ENCODE results near the gene SAT2.
"Not testable (repeated sequence)": the region's sequence is repeated elsewhere in the genome, so short reads cannot be mapped to it uniquely, and the experiment has no call there.

SAT2 gene

GRCh38 chr17:7634384-7634783 lies 6.8 kb upstream of the SAT2 start:
- no peak for DNase-seq (ENCODE audit: low read depth in 2 of 2)

- DNase-seq (ENCODE audit: low read depth in 2 of 2): no peak
Observed at GRCh38 chr17:7633093-7633492, 5.5 kb upstream of the SAT2 start.

- no peak for DNase-seq (ENCODE audit: low read depth in 2 of 2)
Observed at GRCh38 chr17:7632492-7632894, 4.9 kb upstream of the SAT2 start.

GRCh38 chr17:7631398-7632380 lies 4.1 kb upstream of the SAT2 start:
- DNase-seq (ENCODE audit: low read depth in 2 of 2): no peak

GRCh38 chr17:7629939-7630571 lies 2.4 kb upstream of the SAT2 start, which contains the start of gene SHBG:
TSS of gene SHBG (plus strand) at chr17:7630135. CDS start at chr17:7630173, 38 bp downstream.
- no peak for DNase-seq (ENCODE audit: low read depth in 2 of 2)

GRCh38 chr17:7626956-7627249 lies 718 bp downstream of the SAT2 start:
- no peak for DNase-seq (ENCODE audit: low read depth in 2 of 2)

- DNase-seq (ENCODE audit: low read depth in 2 of 2): no peak
Observed at GRCh38 chr17:7626307-7626706, 1.3 kb downstream of the SAT2 start.

- not testable (repeated sequence) for DNase-seq (ENCODE audit: low read depth in 2 of 2)
Observed at GRCh38 chr17:7625749-7626148, 1.9 kb downstream of the SAT2 start.

- DNase-seq (ENCODE audit: low read depth in 2 of 2): no peak
Observed at GRCh38 chr17:7623661-7624060, 4.0 kb downstream of the SAT2 start.

- DNase-seq (ENCODE audit: low read depth in 2 of 2): no peak
Observed at GRCh38 chr17:7620835-7621234, 6.8 kb downstream of the SAT2 start.

- no peak for DNase-seq (ENCODE audit: low read depth in 2 of 2)
Observed at GRCh38 chr17:7618608-7619007, 9.0 kb downstream of the SAT2 start.

GRCh38 chr17:7615265-7615747 lies 12.3 kb downstream of the SAT2 start:
- no peak for DNase-seq (ENCODE audit: low read depth in 2 of 2)

- peak; percentile 96 to 98 for DNase-seq (ENCODE audit: low read depth in 2 of 2)
Observed at GRCh38 chr17:7614425-7615264, 13.0 kb downstream of the SAT2 start, which contains the start of gene FXR2. TSS of gene FXR2 (minus strand) at chr17:7614897. CDS start at chr17:7614532, 365 bp downstream.

- no peak for DNase-seq (ENCODE audit: low read depth in 2 of 2)
Observed at GRCh38 chr17:7613769-7614424, 13.7 kb downstream of the SAT2 start.

GRCh38 chr17:7612294-7612640 lies 15.4 kb downstream of the SAT2 start:
- no peak for DNase-seq (ENCODE audit: low read depth in 2 of 2)

- DNase-seq (ENCODE audit: low read depth in 2 of 2): no peak
Observed at GRCh38 chr17:7611635-7612293, 15.9 kb downstream of the SAT2 start.

- DNase-seq (ENCODE audit: low read depth in 2 of 2): no peak
Observed at GRCh38 chr17:7610641-7611040, 17.0 kb downstream of the SAT2 start.

GRCh38 chr17:7606280-7606679 lies 21.3 kb downstream of the SAT2 start:
- DNase-seq (ENCODE audit: low read depth in 2 of 2): no peak

- not testable (repeated sequence) for DNase-seq (ENCODE audit: low read depth in 2 of 2)
Observed at GRCh38 chr17:7597561-7597960, 30.1 kb downstream of the SAT2 start.

- no peak for DNase-seq (ENCODE audit: low read depth in 2 of 2)
Observed at GRCh38 chr17:7593296-7593695, 34.3 kb downstream of the SAT2 start.

- DNase-seq (ENCODE audit: low read depth in 2 of 2): no peak
Observed at GRCh38 chr17:7592422-7593021, 35.1 kb downstream of the SAT2 start.
